ENCODE measurements around the gene NREP. TPM values are rescaled to one million over a fixed set of nuclear protein-coding genes. Genes with fewer than 3 reads are reported as not detected.

Gene NREP
- polyA plus RNA-seq, 3 donors: 16.6 to 23.6 (median 17.1) TPM

- H3K27ac ChIP-seq (ENCODE audit: low read depth in 1 of 2, low read length in 2 of 2): no peak overlapping the region
- no peak overlapping the region for H3K4me2 ChIP-seq (replicated peaks; ENCODE audit: extremely low read depth, low read length, poor library complexity, severe bottlenecking)
- no peak overlapping the region for H3K4me3 ChIP-seq (replicated peaks in 1 of 3; ENCODE audit: low read depth in 2 of 3, low read length in 3 of 3)
- no peak for DNase-seq
- H4K20me1 ChIP-seq (ENCODE audit: insufficient read depth, low read length): no peaks in the 10 kb centered on the region
- H3K4me1 Mint-ChIP-seq: peaks cover 2% of the 10 kb centered on the region
- H3K27me3 Mint-ChIP-seq (ENCODE audit: low read depth in 3 of 3): peaks cover 0 to 2% (median 2%) of the 10 kb centered on the region in 3 donors
- 97% methylated on average over 8 of the region's 8 CpGs for WGBS (ENCODE audit: insufficient coverage)
- no peaks in the 10 kb centered on the region for H3K9me3 Mint-ChIP-seq
- H3K9me3 ChIP-seq (replicated peaks in 1 of 2; ENCODE audit: control insufficient read depth in 1 of 2, insufficient read depth in 1 of 2, low read length in 2 of 2): no peaks in the 10 kb centered on the region
- H3K36me3 Mint-ChIP-seq: no peaks in the 10 kb centered on the region
- no peaks in the 10 kb centered on the region for H3K79me2 ChIP-seq (ENCODE audit: insufficient read depth, low read length)
- H3K27ac Mint-ChIP-seq: no peak overlapping the region
- H3K9ac ChIP-seq (ENCODE audit: insufficient read depth, low read length, poor library complexity, severe bottlenecking): no peak overlapping the region
- H3K4me1 ChIP-seq (ENCODE audit: control insufficient read depth in 1 of 2, insufficient read depth in 2 of 2, low read length in 2 of 2): no peaks in the 10 kb centered on the region
- H3K36me3 ChIP-seq (replicated peaks in 1 of 2; ENCODE audit: control insufficient read depth in 1 of 2, insufficient read depth in 2 of 2, low read length in 2 of 2): no peaks in the 10 kb centered on the region
- H3K4me3 Mint-ChIP-seq: no peak overlapping the region
- no peak for TF ChIP-seq CTCF (IDR thresholded peaks at IDR 0.05)
- intact Hi-C loops (cut with micrococcal nuclease): no loop called here
- no peak overlapping the region for H2AFZ ChIP-seq (ENCODE audit: insufficient read depth, low read depth, low read length, poor library complexity, severe bottlenecking)
- no peaks in the 10 kb centered on the region for H3K27me3 ChIP-seq (ENCODE audit: control insufficient read depth in 2 of 2, insufficient read depth in 2 of 2, low read length in 2 of 2)
These were observed 77.4 kb downstream of the NREP start for GRCh38 chr5:111679611-111680010.

Small RNA genes within 50 kb of the gene (small RNA-seq; reads per million reads assigned to genes)
- not detected for gene RN7SKP57 (ENCODE audit: insufficient read length, low read depth)

Other genes starting within 250 kb of the NREP start
- 1 to 10 TPM; 6.4 to 7.7 (median 6.7) TPM for gene STARD4, start 244.7 kb downstream of the NREP start, polyA plus RNA-seq

Measured in CD14-positive monocyte (primary cell).